KMS-11 (cell line): ENCODE results near the gene CHGA.

Experiments used
- H2AFZ ChIP-seq: fragments of 200-600 bp; sonication (generic); 2 replicates; pipeline ENCODE4 v1.6.1; 2016; ENCODE audit warnings: antibody characterized with exemption, mixed run types, low read depth
- H3K27ac ChIP-seq: fragments of 200-600 bp; sonication (generic); 2 replicates; pipeline ENCODE4 v1.6.1; 2016; ENCODE audit warnings: mild to moderate bottlenecking, mixed run types
- H3K27me3 ChIP-seq: fragments of 200-600 bp; sonication (generic); 2 replicates; pipeline ENCODE4 v1.6.1; 2017; ENCODE audit warnings: mild to moderate bottlenecking, low read depth, mixed run types, moderate library complexity; ENCODE audit not compliant: insufficient read depth
- H3K36me3 ChIP-seq: fragments of 200-600 bp; sonication (generic); 2 replicates; pipeline ENCODE4 v1.6.1; 2017; ENCODE audit warnings: mild to moderate bottlenecking, mixed run types; ENCODE audit not compliant: insufficient read depth
- H3K4me1 ChIP-seq: fragments of 200-600 bp; sonication (generic); 2 replicates; pipeline ENCODE4 v1.6.1; 2016; ENCODE audit warnings: mild to moderate bottlenecking, low read depth, mixed run types; ENCODE audit not compliant: poor library complexity, severe bottlenecking
- H3K4me2 ChIP-seq: fragments of 200-600 bp; sonication (generic); 2 replicates; pipeline ENCODE4 v1.7.0; 2016; ENCODE audit warnings: mild to moderate bottlenecking, mixed run types
- H3K4me3 ChIP-seq: fragments of 200-600 bp; sonication (generic); IDR thresholded peaks from 2 replicates; pipeline ENCODE4 v1.6.1; 2017; ENCODE audit warnings: low read depth, low read length, mixed read lengths; ENCODE audit not compliant: insufficient read depth
- H3K79me2 ChIP-seq: fragments of 200-600 bp; sonication (generic); 2 replicates; pipeline ENCODE4 v1.6.1; 2016; ENCODE audit warnings: low read depth, mixed run types; ENCODE audit not compliant: insufficient read depth
- H3K9ac ChIP-seq: fragments of 200-600 bp; sonication (generic); 2 replicates; pipeline ENCODE4 v1.6.1; 2016; ENCODE audit warnings: mild to moderate bottlenecking, mixed run types
- H4K20me1 ChIP-seq: fragments of 200-600 bp; sonication (generic); 2 replicates; pipeline ENCODE4 v1.6.1; 2016; ENCODE audit warnings: mild to moderate bottlenecking, mixed run types; ENCODE audit not compliant: insufficient read depth
- TF ChIP-seq, protein P1 (sequence below): fragments of 200-600 bp; sonication (generic); conservative IDR thresholded peaks from 2 replicates; pipeline ENCODE4 v1.6.1; 2017; ENCODE audit warnings: low read depth, mild to moderate bottlenecking, antibody characterized with exemption, low read length, moderate library complexity, mixed read lengths

The CHGA gene

DNA sequence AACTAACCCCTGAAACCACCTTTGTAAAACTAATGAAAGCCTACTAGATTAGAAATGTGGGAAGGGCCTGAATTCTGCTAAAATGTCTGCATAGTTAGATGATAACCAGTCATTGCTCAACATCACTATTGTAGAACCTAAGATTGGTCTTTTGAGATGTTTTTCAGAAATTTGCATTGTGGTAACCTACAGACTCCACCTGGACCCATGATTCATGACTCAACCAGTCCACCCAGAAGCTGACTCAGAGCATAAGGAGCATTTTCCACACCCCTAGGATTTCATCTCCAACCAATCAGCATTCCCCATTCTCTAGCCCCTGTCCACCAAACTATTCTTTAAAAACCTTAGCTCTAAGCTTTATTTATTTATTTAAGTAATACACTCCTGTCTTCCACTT is 30.4 kb upstream of the CHGA start:
- no peaks in the 10 kb centered on the region for H3K36me3 ChIP-seq
- TF ChIP-seq, protein P1, sequence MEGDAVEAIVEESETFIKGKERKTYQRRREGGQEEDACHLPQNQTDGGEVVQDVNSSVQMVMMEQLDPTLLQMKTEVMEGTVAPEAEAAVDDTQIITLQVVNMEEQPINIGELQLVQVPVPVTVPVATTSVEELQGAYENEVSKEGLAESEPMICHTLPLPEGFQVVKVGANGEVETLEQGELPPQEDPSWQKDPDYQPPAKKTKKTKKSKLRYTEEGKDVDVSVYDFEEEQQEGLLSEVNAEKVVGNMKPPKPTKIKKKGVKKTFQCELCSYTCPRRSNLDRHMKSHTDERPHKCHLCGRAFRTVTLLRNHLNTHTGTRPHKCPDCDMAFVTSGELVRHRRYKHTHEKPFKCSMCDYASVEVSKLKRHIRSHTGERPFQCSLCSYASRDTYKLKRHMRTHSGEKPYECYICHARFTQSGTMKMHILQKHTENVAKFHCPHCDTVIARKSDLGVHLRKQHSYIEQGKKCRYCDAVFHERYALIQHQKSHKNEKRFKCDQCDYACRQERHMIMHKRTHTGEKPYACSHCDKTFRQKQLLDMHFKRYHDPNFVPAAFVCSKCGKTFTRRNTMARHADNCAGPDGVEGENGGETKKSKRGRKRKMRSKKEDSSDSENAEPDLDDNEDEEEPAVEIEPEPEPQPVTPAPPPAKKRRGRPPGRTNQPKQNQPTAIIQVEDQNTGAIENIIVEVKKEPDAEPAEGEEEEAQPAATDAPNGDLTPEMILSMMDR: no peak
- H3K4me3 ChIP-seq: no peak overlapping the region
- no peaks in the 10 kb centered on the region for H3K79me2 ChIP-seq
- H3K27me3 ChIP-seq: no peaks in the 10 kb centered on the region
- H2AFZ ChIP-seq: no peak overlapping the region
- no peaks in the 10 kb centered on the region for H4K20me1 ChIP-seq
- H3K4me1 ChIP-seq: peaks cover 8% of the 10 kb centered on the region
- H3K27ac ChIP-seq: no peak overlapping the region
- no peak overlapping the region for H3K4me2 ChIP-seq
- H3K9ac ChIP-seq: no peak overlapping the region

DNA sequence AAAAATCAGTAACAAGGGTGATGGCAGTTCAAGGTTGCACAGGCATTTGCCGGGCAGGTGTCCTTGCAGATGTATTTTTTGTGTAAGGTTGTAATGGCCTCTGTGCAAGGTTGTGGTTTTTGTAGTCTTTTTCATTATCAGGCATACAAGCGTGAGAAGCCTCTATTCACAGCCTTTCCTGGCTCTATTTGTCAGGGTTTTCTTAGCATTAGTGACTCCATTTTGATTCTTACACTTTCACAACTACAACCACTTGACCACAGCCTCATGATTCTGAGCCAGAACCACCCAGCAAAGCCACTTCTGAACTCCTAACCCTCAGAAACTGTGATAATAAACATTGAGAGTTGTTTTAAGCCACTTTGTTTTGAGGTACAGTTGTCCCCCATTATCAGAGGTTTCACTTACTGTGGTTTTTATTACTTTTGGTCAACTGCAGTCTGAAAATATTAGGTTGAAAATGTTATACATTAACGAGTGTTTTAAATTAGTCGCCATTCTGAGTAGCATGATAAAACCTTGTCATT is 27.5 kb upstream of the CHGA start:
- H4K20me1 ChIP-seq: no peaks in the 10 kb centered on the region
- no peak overlapping the region for H3K9ac ChIP-seq
- no peaks in the 10 kb centered on the region for H3K79me2 ChIP-seq
- no peaks in the 10 kb centered on the region for H3K36me3 ChIP-seq
- TF ChIP-seq, protein P1: no peak
- no peaks in the 10 kb centered on the region for H3K27me3 ChIP-seq
- no peak overlapping the region for H3K27ac ChIP-seq
- H3K4me1 ChIP-seq: peaks cover 8% of the 10 kb centered on the region
- H3K4me2 ChIP-seq: no peak overlapping the region
- H3K4me3 ChIP-seq: no peak overlapping the region
- no peak overlapping the region for H2AFZ ChIP-seq

DNA sequence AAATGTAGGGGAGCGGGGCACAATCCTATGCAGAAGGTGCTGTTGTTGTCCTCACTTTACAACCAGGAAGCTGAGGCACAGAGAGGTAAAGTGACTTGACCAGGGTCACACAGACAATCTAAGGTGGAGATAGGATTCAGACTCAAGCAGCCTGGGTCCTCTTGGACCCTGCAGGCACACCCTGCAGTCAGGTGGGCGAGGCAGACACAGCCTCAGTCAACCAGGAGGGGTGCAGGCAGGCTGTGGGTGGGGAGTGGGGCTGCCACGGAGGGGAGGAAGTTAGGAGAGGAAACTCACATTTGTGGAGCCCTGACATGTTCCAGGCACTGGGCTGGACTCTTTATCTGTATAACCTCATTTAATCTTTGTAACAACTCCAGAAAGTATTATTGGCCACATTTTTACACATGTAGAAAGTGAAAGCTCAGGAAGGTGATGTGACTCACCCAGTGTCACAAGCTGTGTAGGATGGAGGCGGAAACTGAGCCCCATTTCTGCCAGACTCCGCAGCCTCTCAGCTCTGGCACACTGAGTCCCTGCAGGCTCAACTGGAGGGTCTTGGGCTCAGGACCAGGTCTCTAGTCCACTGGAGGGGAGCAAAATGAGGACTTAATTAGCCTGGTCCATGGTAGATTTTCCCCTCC is 24.9 kb upstream of the CHGA start:
- Histone ChIP-seq H3K9ac (no peak overlapping the region), H4K20me1 (no peaks in the 10 kb centered on the region), H3K4me2 (no peak overlapping the region), H3K27ac (no peak overlapping the region), H3K27me3 (no peaks in the 10 kb centered on the region), H3K36me3 (no peaks in the 10 kb centered on the region), H3K79me2 (no peaks in the 10 kb centered on the region), H3K4me1 (peaks cover 8% of the 10 kb centered on the region), H3K4me3 (no peak overlapping the region), H2AFZ (no peak overlapping the region)
- TF ChIP-seq, protein P1: no peak

DNA sequence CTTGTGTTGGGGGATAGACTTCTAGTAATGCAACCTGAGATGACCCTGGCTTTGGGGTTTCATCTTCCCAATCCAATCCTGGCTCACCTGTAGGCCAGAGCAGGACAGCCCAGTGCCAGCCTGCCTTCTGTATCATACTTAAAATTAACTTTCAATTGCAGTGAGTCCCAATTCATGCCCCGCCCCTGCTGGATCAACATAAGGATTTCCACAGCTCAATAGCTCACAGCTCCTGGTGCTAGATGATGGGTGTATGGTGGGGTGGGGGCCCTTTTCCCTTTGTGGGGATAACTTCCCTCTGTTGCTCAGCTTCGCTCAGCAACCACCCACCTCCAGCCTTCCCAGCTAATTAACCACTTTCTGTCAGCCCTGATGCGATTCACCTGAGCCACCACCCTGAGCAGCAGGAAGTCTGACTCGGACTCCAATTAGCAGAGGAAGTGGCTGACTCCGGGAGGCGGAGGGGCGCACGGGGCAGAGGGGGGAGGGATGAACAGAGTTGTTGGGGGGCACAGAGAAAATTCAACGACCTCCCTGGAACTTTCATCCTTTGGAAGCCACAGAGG is 24.3 kb upstream of the CHGA start:
- no peaks in the 10 kb centered on the region for H3K79me2 ChIP-seq
- no peak overlapping the region for H3K4me2 ChIP-seq
- H2AFZ ChIP-seq: no peak overlapping the region
- no peaks in the 10 kb centered on the region for H3K27me3 ChIP-seq
- H3K4me3 ChIP-seq: no peak overlapping the region
- H3K36me3 ChIP-seq: no peaks in the 10 kb centered on the region
- no peaks in the 10 kb centered on the region for H4K20me1 ChIP-seq
- no peak overlapping the region for H3K9ac ChIP-seq
- TF ChIP-seq, protein P1: no peak
- H3K4me1 ChIP-seq: peaks cover 8% of the 10 kb centered on the region
- no peak overlapping the region for H3K27ac ChIP-seq
